Right lobe of liver (tissue), 6 donors: ENCODE measurements around the gene TMPRSS5. TPM values are rescaled to one million over a fixed set of nuclear protein-coding genes. Genes with fewer than 3 reads are reported as not detected.
"Not testable (repeated sequence)": the region's sequence is repeated elsewhere in the genome, so short reads cannot be mapped to it uniquely, and the experiment has no call there.

Source experiments
- ATAC-seq, 4 donors: fragments of 200-7000 bp; cut with Tn5 transposase; one replicate each; pipeline ENCODE4 v1.9.1; 2020; ENCODE audit warnings: mild to moderate bottlenecking in 4 of 4, moderate library complexity in 4 of 4
- DNase-seq, 3 donors: peaks; one replicate each; pipeline ENCODE4 v3.0.0-alpha.2; 2020
- H3K27ac ChIP-seq, 3 donors: fragments of 200-600 bp; one replicate each; pipeline ENCODE4 v1.8.0; 2022
- H3K27me3 ChIP-seq, 2 donors: fragments of 200-600 bp; one replicate each; pipeline ENCODE4 v1.8.0; 2022
- H3K36me3 ChIP-seq, 4 donors: fragments of 200-600 bp; sonication (generic) in 1 of 4; one replicate each; pipeline versions ENCODE4 v1.5.1 to v1.8.0; 2017 to 2022; ENCODE audit warnings: control low read depth in 1 of 4
- H3K4me1 ChIP-seq, 4 donors: fragments of 200-600 bp; sonication (generic) in 1 of 4; one replicate each; pipeline versions ENCODE4 v1.5.1 to v1.8.0; 2017 to 2022; ENCODE audit warnings: control low read depth in 1 of 4
- H3K4me3 ChIP-seq, 3 donors: fragments of 200-600 bp; one replicate each; pipeline ENCODE4 v1.8.0; 2022
- H3K9me3 ChIP-seq, 4 donors: fragments of 200-600 bp; sonication (generic) in 1 of 4; one replicate each; pipeline versions ENCODE4 v1.5.1 to v1.8.0; 2017 to 2022; ENCODE audit warnings: control low read depth in 1 of 4
- CTCF ChIP-seq, 4 donors: fragments of 200-600 bp in 3 of 4; fragments of 450-650 bp in 1 of 4; IDR thresholded peaks; one replicate each; pipeline versions ENCODE4 v1.5.1 to v1.8.0; 2016 to 2022; ENCODE audit warnings: antibody characterized with exemption in 4 of 4, mild to moderate bottlenecking in 2 of 4
- POLR2A ChIP-seq: fragments of 450-650 bp; IDR thresholded peaks from one replicate; pipeline ENCODE4 v1.6.1; 2017; ENCODE audit warnings: antibody characterized with exemption, mild to moderate bottlenecking
- WGBS: methylation state at CpG from one replicate; pipeline ENCODE4 v1.1.6; 2018; ENCODE audit warnings: low coverage, low lambda C conversion rate; ENCODE audit not compliant: insufficient coverage; ENCODE audit errors: missing lambda C conversion rate; 5-methylcytosine and 5-hydroxymethylcytosine counted together
- intact Hi-C, 2 donors: fragments of 100-400 bp; cut with DNase I; formaldehyde crosslinking; loops; one replicate each; pipeline versions ENCODE4 v1.11.2 to v1.14.1; 2022
- total RNA-seq, 6 experiments: library from RNA; depleted of rRNA in 2 of 6; stranded (reverse); fragments of >200 nt in 2 of 6; fragmentation: NEBNext Ultra II Directional in 3 of 6; extraction: Animal tissue kit (Norgen Biotek cat#: 25700) in 3 of 6; gene quantifications; one replicate each; pipeline versions ENCODE4 v1.1.0 to v1.2.4, GENCODE V29; 2016 to 2023
- donor health status: DM: no; HTN: yes; CAD: no.
- donor health status: DM: no; HTN: no; CAD: no.
- donor health status: DM: no; HTN: no; CAD: no.
- donor health status: DM: no; HTN: yes; CAD: no.
- donor health status: DM: no; HTN: yes; CAD: no.

Gene TMPRSS5
- total RNA-seq, 6 experiments from 2014 or later, result 0.12 to 0.75 (median 0.43) TPM; not detected in 2

GRCh38 chr11:113721462-113722066 is 15.5 kb upstream of the TMPRSS5 start:
- H3K4me3 ChIP-seq, result no peak overlapping the region
- 87% methylated on average over 3 of the region's 3 CpGs for WGBS
- H3K36me3 ChIP-seq, result no peaks in the 10 kb centered on the region
- no peak for DNase-seq
- no peak overlapping the region for H3K27ac ChIP-seq
- H3K4me1 ChIP-seq, result no peaks in the 10 kb centered on the region
- no peak for ATAC-seq
- H3K27me3 ChIP-seq, result no peaks in the 10 kb centered on the region
- intact Hi-C loops, result no loop called here
- TF ChIP-seq POLR2A (no peak), CTCF (IDR thresholded peaks at IDR 0.05) (no peak)
- no peaks in the 10 kb centered on the region for H3K9me3 ChIP-seq

- ATAC-seq, H3K9me3 ChIP-seq, H3K27ac ChIP-seq, H3K27me3 ChIP-seq, H3K4me3 ChIP-seq, H3K4me1 ChIP-seq, DNase-seq, H3K36me3 ChIP-seq, intact Hi-C loops: not testable (repeated sequence)
- WGBS, result 100% methylated on average over 1 of the region's 3 CpGs
These were observed 14.4 kb upstream of the TMPRSS5 start for GRCh38 chr11:113720478-113720877.

GRCh38 chr11:113715882-113716625 is 9.9 kb upstream of the TMPRSS5 start:
- H3K36me3 ChIP-seq, result no peaks in the 10 kb centered on the region
- H3K27me3 ChIP-seq, result no peaks in the 10 kb centered on the region
- WGBS, result 88% methylated on average over 1 of the region's 2 CpGs
- no peak for TF ChIP-seq POLR2A
- TF ChIP-seq CTCF (IDR thresholded peaks at IDR 0.05), result no peak
- ATAC-seq, result no peak
- no peak overlapping the region for H3K27ac ChIP-seq
- no peak for DNase-seq
- intact Hi-C loops, result no loop called here
- H3K4me1 ChIP-seq, result no peaks in the 10 kb centered on the region
- no peak overlapping the region for H3K4me3 ChIP-seq
- H3K9me3 ChIP-seq, result no peaks in the 10 kb centered on the region

GRCh38 chr11:113715273-113715672 is 9.2 kb upstream of the TMPRSS5 start:
- Histone ChIP-seq H3K36me3 (no peaks in the 10 kb centered on the region), H3K27me3 (no peaks in the 10 kb centered on the region), H3K4me3 (no peak overlapping the region), H3K4me1 (no peaks in the 10 kb centered on the region), H3K9me3 (no peaks in the 10 kb centered on the region), H3K27ac (no peak overlapping the region)
- no peak for TF ChIP-seq CTCF (IDR thresholded peaks at IDR 0.05)
- no peak for TF ChIP-seq POLR2A
- 75% methylated on average over 1 of the region's 1 CpG for WGBS
- intact Hi-C loops, result no loop called here
- ATAC-seq (no peak), DNase-seq (no peak)

GRCh38 chr11:113710989-113711388 is 4.9 kb upstream of the TMPRSS5 start:
- Histone ChIP-seq H3K4me3 (no peak overlapping the region), H3K36me3 (no peaks in the 10 kb centered on the region), H3K9me3 (no peaks in the 10 kb centered on the region), H3K4me1 (no peaks in the 10 kb centered on the region), H3K27me3 (no peaks in the 10 kb centered on the region), H3K27ac (no peak overlapping the region)
- intact Hi-C loops, result no loop called here
- WGBS, result 86% methylated on average over 1 of the region's 1 CpG
- ATAC-seq, result no peak
- DNase-seq, result no peak
- TF ChIP-seq CTCF (IDR thresholded peaks at IDR 0.05), result no peak
- no peak for TF ChIP-seq POLR2A

GRCh38 chr11:113703551-113703950 is 2.6 kb downstream of the TMPRSS5 start:
- DNase-seq, ATAC-seq, H3K4me3 ChIP-seq, H3K36me3 ChIP-seq, intact Hi-C loops, H3K27me3 ChIP-seq, H3K9me3 ChIP-seq, H3K4me1 ChIP-seq, H3K27ac ChIP-seq: not testable (repeated sequence)
- 100% methylated on average over 1 of the region's 1 CpG for WGBS
